Stimulated activated naive CD8-positive, alpha-beta T cell treated with anti-CD3 and anti-CD28 coated beads, Interleukin-15, Interleukin-2, amounts not matched to agents 100 ng/mL and 50 ng/mL, for 24 hours (primary cell): ENCODE measurements around the gene WDR7.
A peak's percentile ranks its signal among the peaks of the same experiment; 100 is the strongest.

Source experiments
- H3K27ac Mint-ChIP-seq: one replicate; pipeline ENCODE4 v1.8.0; 2021; ENCODE audit warnings: mild to moderate bottlenecking, mixed read lengths
- H3K27me3 Mint-ChIP-seq: one replicate; pipeline ENCODE4 v1.8.0; 2021; ENCODE audit warnings: mixed read lengths
- H3K36me3 Mint-ChIP-seq: one replicate; pipeline ENCODE4 v1.8.0; 2021; ENCODE audit warnings: low read depth, mixed read lengths
- H3K4me1 Mint-ChIP-seq: one replicate; pipeline ENCODE4 v1.8.0; 2021; ENCODE audit warnings: low read depth, mixed read lengths
- H3K4me3 Mint-ChIP-seq: one replicate; pipeline ENCODE4 v1.8.0; 2021; ENCODE audit warnings: mild to moderate bottlenecking, mixed read lengths
- H3K9me3 Mint-ChIP-seq: one replicate; pipeline ENCODE4 v1.8.0; 2021; ENCODE audit warnings: mixed read lengths

Gene WDR7

GRCh38 chr18:56723068-56723467 lies 71.9 kb downstream of the WDR7 start:
- Mint-ChIP-seq H3K27me3 (no peaks in the 10 kb centered on the region), H3K36me3 (peaks cover 69% of the 10 kb centered on the region), H3K4me1 (peaks cover 17% of the 10 kb centered on the region), H3K27ac (no peak overlapping the region), H3K4me3 (no peak overlapping the region), H3K9me3 (peaks cover 5% of the 10 kb centered on the region)

GRCh38 chr18:56723706-56724105 lies 72.5 kb downstream of the WDR7 start:
- H3K4me1 Mint-ChIP-seq = peaks cover 21% of the 10 kb centered on the region
- H3K36me3 Mint-ChIP-seq = peaks cover 69% of the 10 kb centered on the region
- H3K27ac Mint-ChIP-seq = no peak overlapping the region
- no peaks in the 10 kb centered on the region for H3K27me3 Mint-ChIP-seq
- no peak overlapping the region for H3K4me3 Mint-ChIP-seq
- peaks cover 5% of the 10 kb centered on the region for H3K9me3 Mint-ChIP-seq

GRCh38 chr18:56726906-56727305 lies 75.7 kb downstream of the WDR7 start:
- H3K4me1 Mint-ChIP-seq = peaks cover 21% of the 10 kb centered on the region
- H3K27ac Mint-ChIP-seq = peak overlapping the region; percentile 57
- peaks cover 75% of the 10 kb centered on the region for H3K36me3 Mint-ChIP-seq
- H3K9me3 Mint-ChIP-seq = peaks cover 5% of the 10 kb centered on the region
- H3K4me3 Mint-ChIP-seq = no peak overlapping the region
- no peaks in the 10 kb centered on the region for H3K27me3 Mint-ChIP-seq

GRCh38 chr18:56727399-56727798 lies 76.2 kb downstream of the WDR7 start:
- Mint-ChIP-seq H3K4me3 (no peak overlapping the region), H3K9me3 (peaks cover 5% of the 10 kb centered on the region), H3K36me3 (peaks cover 75% of the 10 kb centered on the region), H3K27ac (peak overlapping the region; percentile 57), H3K27me3 (no peaks in the 10 kb centered on the region), H3K4me1 (peaks cover 21% of the 10 kb centered on the region)

- Mint-ChIP-seq H3K27me3 (no peaks in the 10 kb centered on the region), H3K4me3 (no peak overlapping the region), H3K9me3 (peaks cover 5% of the 10 kb centered on the region), H3K4me1 (peaks cover 21% of the 10 kb centered on the region), H3K27ac (peak overlapping the region; percentile 2), H3K36me3 (peaks cover 64% of the 10 kb centered on the region)
These were observed 77.6 kb downstream of the WDR7 start for GRCh38 chr18:56728741-56729140.

GRCh38 chr18:56738184-56738583 lies 87.0 kb downstream of the WDR7 start:
- peaks cover 5% of the 10 kb centered on the region for H3K4me1 Mint-ChIP-seq
- H3K27ac Mint-ChIP-seq = no peak overlapping the region
- no peak overlapping the region for H3K4me3 Mint-ChIP-seq
- H3K9me3 Mint-ChIP-seq = no peaks in the 10 kb centered on the region
- no peaks in the 10 kb centered on the region for H3K27me3 Mint-ChIP-seq
- peaks cover 30% of the 10 kb centered on the region for H3K36me3 Mint-ChIP-seq

- Mint-ChIP-seq H3K27ac (no peak overlapping the region), H3K4me3 (no peak overlapping the region), H3K4me1 (peaks cover 5% of the 10 kb centered on the region), H3K36me3 (peaks cover 20% of the 10 kb centered on the region), H3K9me3 (no peaks in the 10 kb centered on the region), H3K27me3 (no peaks in the 10 kb centered on the region)
These were observed 88.6 kb downstream of the WDR7 start for GRCh38 chr18:56739731-56740130.

- no peak overlapping the region for H3K27ac Mint-ChIP-seq
- H3K4me1 Mint-ChIP-seq = peaks cover 5% of the 10 kb centered on the region
- no peaks in the 10 kb centered on the region for H3K9me3 Mint-ChIP-seq
- H3K4me3 Mint-ChIP-seq = no peak overlapping the region
- no peaks in the 10 kb centered on the region for H3K27me3 Mint-ChIP-seq
- peaks cover 20% of the 10 kb centered on the region for H3K36me3 Mint-ChIP-seq
These were observed 89.5 kb downstream of the WDR7 start for GRCh38 chr18:56740645-56741044.

- H3K9me3 Mint-ChIP-seq = no peaks in the 10 kb centered on the region
- H3K36me3 Mint-ChIP-seq = peaks cover 20% of the 10 kb centered on the region
- H3K4me3 Mint-ChIP-seq = no peak overlapping the region
- no peak overlapping the region for H3K27ac Mint-ChIP-seq
- H3K4me1 Mint-ChIP-seq = peaks cover 16% of the 10 kb centered on the region
- H3K27me3 Mint-ChIP-seq = no peaks in the 10 kb centered on the region
These were observed 90.5 kb downstream of the WDR7 start for GRCh38 chr18:56741685-56742084.

GRCh38 chr18:56743115-56743514 lies 92.0 kb downstream of the WDR7 start:
- Mint-ChIP-seq H3K27ac (no peak overlapping the region), H3K9me3 (no peaks in the 10 kb centered on the region), H3K4me1 (peaks cover 25% of the 10 kb centered on the region), H3K36me3 (peaks cover 17% of the 10 kb centered on the region), H3K27me3 (no peaks in the 10 kb centered on the region), H3K4me3 (no peak overlapping the region)

- Mint-ChIP-seq H3K27me3 (no peaks in the 10 kb centered on the region), H3K36me3 (peaks cover 8% of the 10 kb centered on the region), H3K9me3 (no peaks in the 10 kb centered on the region), H3K4me3 (no peak overlapping the region), H3K4me1 (peaks cover 25% of the 10 kb centered on the region), H3K27ac (peak overlapping the region; percentile 38)
These were observed 96.0 kb downstream of the WDR7 start for GRCh38 chr18:56747032-56747658.

GRCh38 chr18:56747857-56748256 lies 96.7 kb downstream of the WDR7 start:
- Mint-ChIP-seq H3K27me3 (no peaks in the 10 kb centered on the region), H3K36me3 (peaks cover 8% of the 10 kb centered on the region), H3K4me1 (peaks cover 25% of the 10 kb centered on the region), H3K27ac (peak overlapping the region; percentile 36), H3K9me3 (no peaks in the 10 kb centered on the region), H3K4me3 (no peak overlapping the region)

- Mint-ChIP-seq H3K4me1 (peaks cover 25% of the 10 kb centered on the region), H3K9me3 (no peaks in the 10 kb centered on the region), H3K36me3 (peaks cover 8% of the 10 kb centered on the region), H3K27ac (no peak overlapping the region), H3K4me3 (no peak overlapping the region), H3K27me3 (no peaks in the 10 kb centered on the region)
These were observed 97.6 kb downstream of the WDR7 start for GRCh38 chr18:56748698-56749268.

GRCh38 chr18:56756966-56757365 lies 105.8 kb downstream of the WDR7 start:
- H3K27ac Mint-ChIP-seq = no peak overlapping the region
- H3K4me3 Mint-ChIP-seq = no peak overlapping the region
- H3K27me3 Mint-ChIP-seq = no peaks in the 10 kb centered on the region
- no peaks in the 10 kb centered on the region for H3K4me1 Mint-ChIP-seq
- peaks cover 26% of the 10 kb centered on the region for H3K36me3 Mint-ChIP-seq
- no peaks in the 10 kb centered on the region for H3K9me3 Mint-ChIP-seq

- peaks cover 34% of the 10 kb centered on the region for H3K36me3 Mint-ChIP-seq
- H3K27ac Mint-ChIP-seq = no peak overlapping the region
- H3K9me3 Mint-ChIP-seq = no peaks in the 10 kb centered on the region
- no peak overlapping the region for H3K4me3 Mint-ChIP-seq
- H3K27me3 Mint-ChIP-seq = no peaks in the 10 kb centered on the region
- H3K4me1 Mint-ChIP-seq = no peaks in the 10 kb centered on the region
These were observed 118.9 kb downstream of the WDR7 start for GRCh38 chr18:56770097-56770496.

GRCh38 chr18:56770873-56771272 lies 119.7 kb downstream of the WDR7 start:
- Mint-ChIP-seq H3K4me1 (no peaks in the 10 kb centered on the region), H3K27ac (no peak overlapping the region), H3K9me3 (no peaks in the 10 kb centered on the region), H3K27me3 (no peaks in the 10 kb centered on the region), H3K4me3 (no peak overlapping the region), H3K36me3 (peaks cover 34% of the 10 kb centered on the region)
